ENCODE measurements around the gene MTMR3. TPM values are rescaled to one million over a fixed set of nuclear protein-coding genes. Genes with fewer than 3 reads are reported as not detected.
A peak's percentile ranks its signal among the peaks of the same experiment; 100 is the strongest.
"Not testable (repeated sequence)": the region's sequence is repeated elsewhere in the genome, so short reads cannot be mapped to it uniquely, and the experiment has no call there.

The MTMR3 gene
- total RNA-seq, 6 donors from 2014 or later: 50.3 to 117 (median 70.9) TPM

DNA sequence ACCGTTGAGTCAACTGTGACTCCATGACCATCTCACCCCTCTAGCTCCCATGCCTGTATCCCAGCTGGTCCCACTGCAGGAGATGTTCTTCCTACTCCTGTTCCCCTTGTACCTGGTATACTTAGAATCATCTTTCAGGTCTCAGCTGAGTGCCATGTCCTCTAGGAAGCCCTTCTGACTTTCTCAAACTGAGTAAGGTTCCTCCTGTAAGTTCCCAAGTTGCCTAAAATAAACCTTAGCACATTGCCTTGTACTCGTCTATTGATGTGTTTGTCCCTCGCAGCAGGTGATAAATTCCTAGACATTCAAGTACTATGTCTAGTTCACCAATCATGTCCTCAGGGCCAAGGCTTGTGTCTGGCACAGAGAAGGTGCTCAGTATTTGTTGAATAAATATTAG lies 26.5 kb upstream of the MTMR3 start:
- no peak overlapping the region for H3K27ac ChIP-seq
- H3K36me3 ChIP-seq: no peaks in the 10 kb centered on the region
- 69 to 76% methylated on average over 3 of the region's 3 CpGs for WGBS, 2 donors
- no peaks in the 10 kb centered on the region for H3K9me3 ChIP-seq
- no peaks in the 10 kb centered on the region for H3K4me1 ChIP-seq
- DNase-seq (no peak), ATAC-seq (ENCODE audit: low FRiP score in 2 of 2) (no peak)
- no peak overlapping the region for H3K4me3 ChIP-seq
- H3K27me3 ChIP-seq: no peaks in the 10 kb centered on the region
- TF ChIP-seq EP300 (IDR thresholded peaks at IDR 0.05) (no peak), POLR2A (IDR thresholded peaks at IDR 0.05) (no peak), POLR2AphosphoS5 (IDR thresholded peaks at IDR 0.05) (no peak)
- TF ChIP-seq, protein P1, sequence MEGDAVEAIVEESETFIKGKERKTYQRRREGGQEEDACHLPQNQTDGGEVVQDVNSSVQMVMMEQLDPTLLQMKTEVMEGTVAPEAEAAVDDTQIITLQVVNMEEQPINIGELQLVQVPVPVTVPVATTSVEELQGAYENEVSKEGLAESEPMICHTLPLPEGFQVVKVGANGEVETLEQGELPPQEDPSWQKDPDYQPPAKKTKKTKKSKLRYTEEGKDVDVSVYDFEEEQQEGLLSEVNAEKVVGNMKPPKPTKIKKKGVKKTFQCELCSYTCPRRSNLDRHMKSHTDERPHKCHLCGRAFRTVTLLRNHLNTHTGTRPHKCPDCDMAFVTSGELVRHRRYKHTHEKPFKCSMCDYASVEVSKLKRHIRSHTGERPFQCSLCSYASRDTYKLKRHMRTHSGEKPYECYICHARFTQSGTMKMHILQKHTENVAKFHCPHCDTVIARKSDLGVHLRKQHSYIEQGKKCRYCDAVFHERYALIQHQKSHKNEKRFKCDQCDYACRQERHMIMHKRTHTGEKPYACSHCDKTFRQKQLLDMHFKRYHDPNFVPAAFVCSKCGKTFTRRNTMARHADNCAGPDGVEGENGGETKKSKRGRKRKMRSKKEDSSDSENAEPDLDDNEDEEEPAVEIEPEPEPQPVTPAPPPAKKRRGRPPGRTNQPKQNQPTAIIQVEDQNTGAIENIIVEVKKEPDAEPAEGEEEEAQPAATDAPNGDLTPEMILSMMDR (IDR thresholded peaks at IDR 0.05): no peak

DNA sequence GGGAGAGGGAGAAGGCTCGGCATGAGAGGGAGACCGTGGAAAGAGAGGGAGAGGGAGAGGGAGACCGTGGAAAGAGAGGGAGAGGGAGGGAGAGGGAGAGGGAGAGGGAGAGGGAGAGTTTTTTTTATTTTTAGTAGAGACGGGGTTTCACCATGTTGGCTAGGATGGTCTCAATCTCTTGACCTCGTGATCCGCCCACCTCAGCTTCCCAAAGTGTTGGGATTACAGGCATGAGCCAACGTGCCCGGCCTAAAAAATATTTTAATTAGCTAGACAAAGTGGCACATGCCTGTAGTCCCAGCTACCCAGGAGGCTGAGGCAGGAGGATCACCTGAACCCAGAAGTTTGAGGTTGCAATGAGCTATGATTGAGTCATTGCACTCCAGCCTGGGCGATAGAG lies 23.9 kb upstream of the MTMR3 start:
- H3K27me3 ChIP-seq; H3K9me3 ChIP-seq; DNase-seq; H3K4me1 ChIP-seq; ATAC-seq (ENCODE audit: low FRiP score in 2 of 2); H3K4me3 ChIP-seq; H3K27ac ChIP-seq; H3K36me3 ChIP-seq: not testable (repeated sequence)
- 79 to 83% methylated on average over 9 of the region's 9 CpGs for WGBS, 2 donors

DNA sequence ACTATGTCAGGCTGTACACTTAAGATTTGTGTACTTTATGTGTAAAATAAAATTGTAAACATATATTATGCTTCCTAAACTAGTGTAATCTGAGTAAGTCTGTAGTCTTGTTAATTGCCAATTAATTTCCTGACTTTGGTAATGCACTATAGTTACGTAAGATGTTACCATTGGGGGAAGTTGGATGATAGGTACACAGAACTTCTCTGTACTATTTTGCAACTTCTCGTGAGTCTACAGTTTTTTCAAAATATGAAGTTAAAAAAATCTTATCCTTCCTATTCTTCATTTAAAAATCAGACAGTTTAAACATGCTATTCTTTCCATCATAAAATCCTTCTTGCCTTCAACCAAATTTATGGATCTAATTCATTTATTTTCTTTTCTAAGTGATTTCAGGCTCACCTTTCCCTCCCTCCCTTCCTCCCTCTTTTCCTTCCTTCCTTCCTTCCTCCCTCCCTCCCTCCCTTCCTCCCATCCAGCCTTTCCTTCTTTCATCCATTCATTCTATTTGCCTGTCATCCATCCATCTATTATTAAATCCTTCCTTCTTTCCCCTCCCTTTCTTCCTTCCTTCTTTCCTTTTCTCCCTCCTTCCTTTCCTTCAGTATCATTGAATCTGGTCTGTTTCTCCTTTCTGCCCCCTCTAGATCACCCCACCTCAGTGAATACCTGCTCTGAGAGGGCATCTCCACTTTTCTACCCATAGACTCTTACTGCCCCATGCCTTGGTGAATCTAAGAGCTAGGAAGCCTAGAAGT lies 22.8 kb upstream of the MTMR3 start:
- Histone ChIP-seq H3K4me1 (no peaks in the 10 kb centered on the region), H3K36me3 (no peaks in the 10 kb centered on the region), H3K27ac (peak overlapping the region in 1 of 4 donors; percentile 70), H3K4me3 (no peak overlapping the region), H3K27me3 (no peaks in the 10 kb centered on the region), H3K9me3 (no peaks in the 10 kb centered on the region)
- 48 to 61% methylated on average over 2 of the region's 2 CpGs for WGBS, 2 donors
- ATAC-seq (ENCODE audit: low FRiP score in 2 of 2) (no peak), DNase-seq (no peak)
- TF ChIP-seq POLR2A (IDR thresholded peaks at IDR 0.05): no peak
- TF ChIP-seq POLR2AphosphoS5 (IDR thresholded peaks at IDR 0.05): no peak

DNA sequence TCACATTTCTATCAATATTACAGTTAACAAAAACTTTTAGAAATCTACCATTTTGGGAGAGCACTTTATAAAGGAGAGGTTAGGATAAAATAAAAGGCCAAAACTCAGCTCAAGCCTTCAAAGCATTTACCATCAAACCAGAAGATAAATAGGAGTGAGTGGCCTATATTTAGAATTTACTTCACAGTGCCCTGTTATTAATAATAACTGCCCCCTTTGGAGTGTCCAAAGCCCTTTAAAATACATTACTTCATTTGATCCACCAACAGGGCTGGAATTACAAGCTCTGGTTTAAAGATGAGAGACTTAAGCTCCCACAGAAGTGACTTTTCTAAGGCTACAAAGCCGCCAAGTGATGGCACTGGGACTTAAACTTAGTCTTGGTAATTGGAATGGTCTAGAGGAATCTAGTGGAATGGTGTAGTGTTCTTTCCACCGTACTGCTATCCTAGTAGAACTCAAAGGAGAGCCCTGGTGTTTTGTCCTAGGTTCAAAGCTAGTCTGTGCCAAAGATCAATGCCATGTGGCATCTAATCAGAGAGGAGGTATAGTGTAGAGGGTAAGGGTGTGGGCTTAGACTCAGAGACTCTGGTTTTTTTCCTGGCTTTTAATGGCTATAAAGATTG lies 21.2 kb upstream of the MTMR3 start:
- no peak overlapping the region for H3K4me3 ChIP-seq
- no peaks in the 10 kb centered on the region for H3K27me3 ChIP-seq
- H3K4me1 ChIP-seq: no peaks in the 10 kb centered on the region
- H3K36me3 ChIP-seq: no peaks in the 10 kb centered on the region
- WGBS, 2 donors: 91 to 96% methylated on average over 2 of the region's 2 CpGs
- DNase-seq (no peak), ATAC-seq (ENCODE audit: low FRiP score in 2 of 2) (no peak)
- TF ChIP-seq POLR2AphosphoS5 (IDR thresholded peaks at IDR 0.05) (no peak), EP300 (IDR thresholded peaks at IDR 0.05) (no peak), POLR2A (IDR thresholded peaks at IDR 0.05) (no peak)
- TF ChIP-seq, protein P1 (IDR thresholded peaks at IDR 0.05): no peak
- no peaks in the 10 kb centered on the region for H3K9me3 ChIP-seq
- no peak overlapping the region for H3K27ac ChIP-seq

DNA sequence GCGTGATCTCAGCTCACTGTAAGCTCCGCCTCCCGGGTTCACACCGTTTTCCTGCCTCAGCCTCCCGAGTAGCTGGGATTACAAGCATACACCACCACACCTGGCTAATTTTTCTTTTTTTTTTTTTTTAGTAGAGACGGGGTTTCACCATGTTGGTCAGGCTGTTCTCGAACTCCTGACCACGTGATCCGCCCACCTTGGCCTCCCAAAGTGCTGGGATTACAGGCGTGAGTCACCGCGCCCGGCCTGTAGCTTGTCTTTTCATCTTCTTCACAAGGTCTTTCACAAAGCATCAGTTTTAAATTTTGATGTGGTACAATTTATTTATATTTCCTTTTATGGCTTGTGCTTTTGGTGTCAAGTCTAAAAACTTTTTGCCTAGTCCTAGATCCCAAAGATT lies 17.4 kb upstream of the MTMR3 start:
- 92 to 94% methylated on average over 13 of the region's 13 CpGs for WGBS, 2 donors
- H3K27me3 ChIP-seq; ATAC-seq (ENCODE audit: low FRiP score in 2 of 2); H3K4me3 ChIP-seq; H3K27ac ChIP-seq; H3K36me3 ChIP-seq; H3K9me3 ChIP-seq; DNase-seq; H3K4me1 ChIP-seq: not testable (repeated sequence)

DNA sequence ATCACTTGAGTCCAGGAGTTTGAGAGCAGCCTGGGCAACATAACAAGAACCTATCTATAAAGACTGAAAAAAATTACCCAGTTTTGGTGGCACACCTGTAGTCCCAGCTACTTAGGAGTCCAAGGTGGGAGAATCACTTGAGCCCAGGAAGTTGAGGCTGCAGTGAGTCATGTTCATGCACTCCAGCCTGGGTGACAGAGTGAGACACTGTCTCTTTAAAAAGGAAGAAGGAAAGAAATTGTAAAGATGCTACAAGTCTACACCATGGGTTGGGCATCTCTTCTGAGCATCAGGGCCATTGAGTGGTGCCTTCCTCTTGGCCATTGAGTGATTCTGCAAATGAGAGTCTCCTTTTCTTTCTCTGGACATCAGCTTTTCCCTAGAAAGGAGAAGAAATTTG lies 15.7 kb upstream of the MTMR3 start:
- Histone ChIP-seq H3K27ac (no peak overlapping the region), H3K27me3 (no peaks in the 10 kb centered on the region), H3K36me3 (no peaks in the 10 kb centered on the region), H3K4me1 (no peaks in the 10 kb centered on the region), H3K4me3 (no peak overlapping the region), H3K9me3 (no peaks in the 10 kb centered on the region)
- TF ChIP-seq, protein P1 (IDR thresholded peaks at IDR 0.05): no peak
- TF ChIP-seq POLR2AphosphoS5 (IDR thresholded peaks at IDR 0.05) (no peak), EP300 (IDR thresholded peaks at IDR 0.05) (no peak)
- no peak for DNase-seq
- ATAC-seq (ENCODE audit: low FRiP score in 2 of 2): no peak
